Measurements from ENCODE around the gene PMAIP1. TPM values are rescaled to one million over a fixed set of nuclear protein-coding genes. Genes with fewer than 3 reads are reported as not detected.
"Not testable (repeated sequence)": the region's sequence is repeated elsewhere in the genome, so short reads cannot be mapped to it uniquely, and the experiment has no call there.

The PMAIP1 gene
- 10 to 100 TPM; 11.8 to 34.3 (median 20.8) TPM for total RNA-seq

DNA sequence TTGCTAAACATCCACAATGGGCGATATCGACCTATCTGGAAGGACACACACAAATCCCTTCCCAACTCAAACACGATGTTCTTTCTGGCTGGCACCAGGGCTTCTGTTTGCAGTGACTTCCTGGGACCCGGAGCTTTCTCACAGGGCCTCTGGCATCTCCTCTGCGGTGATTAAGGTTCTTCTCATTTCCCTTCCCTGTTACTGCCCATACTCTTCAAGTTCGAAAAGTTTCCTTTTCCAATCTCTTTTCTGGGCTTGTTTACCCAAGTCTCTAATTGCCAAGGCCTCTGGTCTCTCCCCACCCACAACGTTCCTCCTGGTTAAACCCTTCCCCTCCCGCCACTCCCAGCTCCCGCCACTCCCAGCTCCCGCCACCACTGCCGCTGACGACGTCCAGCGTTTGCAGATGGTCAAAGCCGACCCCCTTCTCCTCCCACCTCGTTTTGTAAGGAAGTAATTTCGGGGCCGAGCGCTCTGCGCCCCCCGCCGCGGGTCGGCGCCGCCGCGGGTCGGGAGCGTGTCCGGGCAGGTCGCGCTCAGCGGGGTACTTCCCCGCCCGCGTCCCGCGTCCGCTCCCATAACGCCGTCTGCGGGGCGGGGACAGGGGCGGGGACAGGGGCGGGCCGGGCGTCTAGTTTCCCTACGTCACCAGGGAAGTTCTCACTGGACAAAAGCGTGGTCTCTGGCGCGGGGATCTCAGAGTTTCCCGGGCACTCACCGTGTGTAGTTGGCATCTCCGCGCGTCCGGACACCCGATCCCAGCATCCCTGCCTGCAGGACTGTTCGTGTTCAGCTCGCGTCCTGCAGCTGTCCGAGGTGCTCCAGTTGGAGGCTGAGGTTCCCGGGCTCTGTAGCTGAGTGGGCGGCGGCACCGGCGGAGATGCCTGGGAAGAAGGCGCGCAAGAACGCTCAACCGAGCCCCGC, at the start of gene PMAIP1:
TSS of gene PMAIP1 (plus strand) at position 699 of the 924 bp plus-strand sequence. CDS start at position 881, 182 bp downstream.
- 1% methylated on average over 47 to 54 of the region's 73 CpGs for WGBS, 2 donors
- peak within 1 kb of the TSS; percentile 58 for H3K4me3 ChIP-seq (ENCODE audit: low read depth, poor library complexity, severe bottlenecking)
- peak; percentile 83 to 97 for DNase-seq (ENCODE audit: low spot score in 2 of 2)
- intact Hi-C loops (cut with DNase I; ENCODE audit: low total_unique reads): no loop called here
- TF ChIP-seq POLR2A (IDR thresholded peaks at IDR 0.05): no peak
- TF ChIP-seq, protein P1, sequence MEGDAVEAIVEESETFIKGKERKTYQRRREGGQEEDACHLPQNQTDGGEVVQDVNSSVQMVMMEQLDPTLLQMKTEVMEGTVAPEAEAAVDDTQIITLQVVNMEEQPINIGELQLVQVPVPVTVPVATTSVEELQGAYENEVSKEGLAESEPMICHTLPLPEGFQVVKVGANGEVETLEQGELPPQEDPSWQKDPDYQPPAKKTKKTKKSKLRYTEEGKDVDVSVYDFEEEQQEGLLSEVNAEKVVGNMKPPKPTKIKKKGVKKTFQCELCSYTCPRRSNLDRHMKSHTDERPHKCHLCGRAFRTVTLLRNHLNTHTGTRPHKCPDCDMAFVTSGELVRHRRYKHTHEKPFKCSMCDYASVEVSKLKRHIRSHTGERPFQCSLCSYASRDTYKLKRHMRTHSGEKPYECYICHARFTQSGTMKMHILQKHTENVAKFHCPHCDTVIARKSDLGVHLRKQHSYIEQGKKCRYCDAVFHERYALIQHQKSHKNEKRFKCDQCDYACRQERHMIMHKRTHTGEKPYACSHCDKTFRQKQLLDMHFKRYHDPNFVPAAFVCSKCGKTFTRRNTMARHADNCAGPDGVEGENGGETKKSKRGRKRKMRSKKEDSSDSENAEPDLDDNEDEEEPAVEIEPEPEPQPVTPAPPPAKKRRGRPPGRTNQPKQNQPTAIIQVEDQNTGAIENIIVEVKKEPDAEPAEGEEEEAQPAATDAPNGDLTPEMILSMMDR (IDR thresholded peaks at IDR 0.05): no peak

GRCh38 chr18:59851784-59852399, 47.9 kb upstream of the PMAIP1 start:
- no peak overlapping the region for H3K4me3 ChIP-seq (ENCODE audit: low read depth, poor library complexity, severe bottlenecking)
- no peak for DNase-seq (ENCODE audit: low spot score in 2 of 2)
- intact Hi-C loops (cut with DNase I; ENCODE audit: low total_unique reads): no loop called here
- 70 to 73% methylated on average over 8 of the region's 8 CpGs for WGBS, 2 donors
- TF ChIP-seq POLR2A (IDR thresholded peaks at IDR 0.05): no peak
- TF ChIP-seq, protein P1 (IDR thresholded peaks at IDR 0.05): no peak

- 96 to 98% methylated on average over 2 of the region's 2 CpGs for WGBS, 2 donors
- no peak overlapping the region for H3K4me3 ChIP-seq (ENCODE audit: low read depth, poor library complexity, severe bottlenecking)
- DNase-seq (ENCODE audit: low spot score in 2 of 2): no peak
- intact Hi-C loops (cut with DNase I; ENCODE audit: low total_unique reads): no loop called here
- TF ChIP-seq, protein P1 (IDR thresholded peaks at IDR 0.05): no peak
- TF ChIP-seq POLR2A (IDR thresholded peaks at IDR 0.05): no peak
Measured at GRCh38 chr18:59852548-59852947, 47.2 kb upstream of the PMAIP1 start.

DNA sequence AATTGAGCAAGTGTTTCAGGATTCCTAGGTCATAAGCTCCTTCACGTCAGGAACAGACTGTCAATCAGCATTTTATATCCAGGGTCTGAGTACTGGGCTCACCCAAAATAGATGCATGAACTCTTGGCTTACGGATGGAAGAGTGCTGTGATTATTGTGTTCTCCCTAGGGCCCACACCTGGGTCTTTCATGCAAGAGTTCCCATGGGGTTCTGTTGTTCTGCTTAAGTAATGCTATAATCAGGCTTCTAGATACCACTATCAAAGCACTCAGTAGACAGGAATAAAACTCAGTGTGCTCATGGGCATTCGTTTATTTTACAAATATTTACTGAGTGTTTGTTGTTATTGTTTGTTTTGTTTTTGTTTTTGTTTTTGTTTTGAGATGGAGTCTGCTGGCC, 46.4 kb upstream of the PMAIP1 start:
- DNase-seq (ENCODE audit: low spot score in 2 of 2): no peak
- 87 to 90% methylated on average over 3 of the region's 3 CpGs for WGBS, 2 donors
- TF ChIP-seq, protein P1 (IDR thresholded peaks at IDR 0.05): no peak
- TF ChIP-seq POLR2A (IDR thresholded peaks at IDR 0.05): no peak
- H3K4me3 ChIP-seq (ENCODE audit: low read depth, poor library complexity, severe bottlenecking): no peak overlapping the region
- intact Hi-C loops (cut with DNase I; ENCODE audit: low total_unique reads): no loop called here

DNA sequence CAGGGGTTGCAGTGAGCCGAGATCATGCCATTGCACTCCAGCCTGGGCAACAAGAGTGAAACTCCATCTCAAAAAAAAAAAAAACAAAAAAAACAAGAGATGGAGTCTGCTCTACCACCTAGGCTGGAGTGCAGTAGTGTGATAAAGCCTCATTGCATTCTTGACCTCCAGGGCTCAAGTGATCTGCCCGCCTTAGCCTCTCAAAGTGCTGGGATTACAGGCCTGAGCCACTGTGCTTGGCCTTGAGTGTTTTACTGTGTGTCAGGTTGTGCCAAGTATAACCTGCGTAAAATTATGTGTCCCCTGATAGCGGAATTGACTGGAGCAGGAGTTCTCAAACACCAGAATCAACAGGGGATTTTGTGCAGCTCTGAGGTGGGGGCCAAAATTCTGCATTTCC, 45.8 kb upstream of the PMAIP1 start:
- intact Hi-C loops (cut with DNase I; ENCODE audit: low total_unique reads); H3K4me3 ChIP-seq (ENCODE audit: low read depth, poor library complexity, severe bottlenecking); DNase-seq (ENCODE audit: low spot score in 2 of 2): not testable (repeated sequence)
- 85 to 96% methylated on average over 4 of the region's 4 CpGs for WGBS, 2 donors

DNA sequence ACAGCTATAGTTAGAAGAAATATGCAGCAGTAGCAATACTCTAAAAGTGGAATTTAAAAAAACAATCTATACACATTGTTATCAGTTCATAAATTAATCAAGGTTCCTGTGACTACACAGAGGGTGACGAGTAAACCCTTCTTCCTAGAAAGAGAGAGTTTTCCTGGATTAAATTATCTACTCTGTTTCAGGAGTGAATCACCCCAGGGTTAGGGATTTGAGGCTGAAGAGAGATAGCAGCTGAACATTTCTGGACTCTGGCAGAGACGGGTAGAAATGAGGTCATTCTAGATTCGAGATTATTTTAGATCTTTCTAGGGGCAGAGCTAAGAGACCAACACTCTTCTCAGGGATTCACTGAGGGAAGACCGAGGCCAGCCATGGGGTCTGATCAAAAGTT, 38.8 kb upstream of the PMAIP1 start:
- no peak for DNase-seq (ENCODE audit: low spot score in 2 of 2)
- no peak for TF ChIP-seq POLR2A (IDR thresholded peaks at IDR 0.05)
- TF ChIP-seq, protein P1 (IDR thresholded peaks at IDR 0.05): no peak
- intact Hi-C loops (cut with DNase I; ENCODE audit: low total_unique reads): no loop called here
- no peak overlapping the region for H3K4me3 ChIP-seq (ENCODE audit: low read depth, poor library complexity, severe bottlenecking)
- 59 to 61% methylated on average over 4 of the region's 4 CpGs for WGBS, 2 donors
